Activated naive CD8-positive, alpha-beta T cell treated with anti-CD3 and anti-CD28 coated beads, Interleukin-2, amount 50 U/mL, for 24 hours (primary cell): Measurements from ENCODE around the gene MAP3K5.
"Not testable (repeated sequence)": the region's sequence is repeated elsewhere in the genome, so short reads cannot be mapped to it uniquely, and the experiment has no call there.

Experiments used
- ATAC-seq: fragments of 150-1000 bp; cut with Tn5 transposase; one replicate; pipeline ENCODE4 v1.10.0; 2021
- DNase-seq: peaks from one replicate; pipeline ENCODE4 v3.0.0; 2021
- H3K27ac Mint-ChIP-seq: one replicate; pipeline ENCODE4 v1.8.0; 2021; ENCODE audit warnings: mild to moderate bottlenecking, mixed read lengths
- H3K27me3 Mint-ChIP-seq: one replicate; pipeline ENCODE4 v1.8.0; 2021; ENCODE audit warnings: mixed read lengths
- H3K36me3 Mint-ChIP-seq: one replicate; pipeline ENCODE4 v1.8.0; 2021; ENCODE audit warnings: low read depth, mixed read lengths
- H3K4me1 Mint-ChIP-seq: one replicate; pipeline ENCODE4 v1.8.0; 2021; ENCODE audit warnings: mixed read lengths
- H3K4me3 Mint-ChIP-seq: one replicate; pipeline ENCODE4 v1.8.0; 2021; ENCODE audit warnings: mild to moderate bottlenecking, moderate library complexity, mixed read lengths
- H3K9me3 Mint-ChIP-seq: one replicate; pipeline ENCODE4 v1.8.0; 2021; ENCODE audit warnings: mixed read lengths

MAP3K5 gene

GRCh38 chr6:136771306-136771705, 21.0 kb downstream of the MAP3K5 start:
- H3K4me3 Mint-ChIP-seq = no peak overlapping the region
- DNase-seq (no peak), ATAC-seq (peak; percentile 31)
- peaks cover 4% of the 10 kb centered on the region for H3K9me3 Mint-ChIP-seq
- H3K4me1 Mint-ChIP-seq = peaks cover 70% of the 10 kb centered on the region
- no peak overlapping the region for H3K27ac Mint-ChIP-seq
- H3K36me3 Mint-ChIP-seq = peaks cover 1% of the 10 kb centered on the region
- no peaks in the 10 kb centered on the region for H3K27me3 Mint-ChIP-seq

- ATAC-seq = no peak
- H3K4me1 Mint-ChIP-seq = peaks cover 72% of the 10 kb centered on the region
- H3K27me3 Mint-ChIP-seq = no peaks in the 10 kb centered on the region
- DNase-seq = no peak
- no peak overlapping the region for H3K27ac Mint-ChIP-seq
- peaks cover 1% of the 10 kb centered on the region for H3K36me3 Mint-ChIP-seq
- peaks cover 4% of the 10 kb centered on the region for H3K9me3 Mint-ChIP-seq
- H3K4me3 Mint-ChIP-seq = no peak overlapping the region
These were observed 22.5 kb downstream of the MAP3K5 start for GRCh38 chr6:136769759-136770158.

- no peak overlapping the region for H3K4me3 Mint-ChIP-seq
- no peaks in the 10 kb centered on the region for H3K27me3 Mint-ChIP-seq
- DNase-seq = no peak
- H3K27ac Mint-ChIP-seq = no peak overlapping the region
- ATAC-seq = no peak
- peaks cover 4% of the 10 kb centered on the region for H3K9me3 Mint-ChIP-seq
- peaks cover 1% of the 10 kb centered on the region for H3K36me3 Mint-ChIP-seq
- peaks cover 72% of the 10 kb centered on the region for H3K4me1 Mint-ChIP-seq
These were observed 23.2 kb downstream of the MAP3K5 start for GRCh38 chr6:136769124-136769523.

GRCh38 chr6:136767570-136768309, 24.5 kb downstream of the MAP3K5 start:
- H3K9me3 Mint-ChIP-seq = no peaks in the 10 kb centered on the region

GRCh38 chr6:136767103-136767502, 25.2 kb downstream of the MAP3K5 start:
- Mint-ChIP-seq H3K4me3 (peak overlapping the region; percentile 3), H3K4me1 (peaks cover 72% of the 10 kb centered on the region), H3K27ac (peak overlapping the region; percentile 64), H3K36me3 (no peaks in the 10 kb centered on the region), H3K9me3 (no peaks in the 10 kb centered on the region), H3K27me3 (no peaks in the 10 kb centered on the region)
- ATAC-seq = no peak
- no peak for DNase-seq

More at GRCh38 chr6:136767570-136768309, 24.5 kb downstream of the MAP3K5 start:
- peak overlapping the region; percentile 3 for H3K4me3 Mint-ChIP-seq
- DNase-seq = no peak
- no peak for ATAC-seq
- no peaks in the 10 kb centered on the region for H3K36me3 Mint-ChIP-seq
- no peaks in the 10 kb centered on the region for H3K27me3 Mint-ChIP-seq
- peak overlapping the region; percentile 64 for H3K27ac Mint-ChIP-seq
- H3K4me1 Mint-ChIP-seq = peaks cover 72% of the 10 kb centered on the region

GRCh38 chr6:136766274-136766673, 26.0 kb downstream of the MAP3K5 start:
- Mint-ChIP-seq H3K9me3 (no peaks in the 10 kb centered on the region), H3K27me3 (no peaks in the 10 kb centered on the region), H3K4me1 (peaks cover 72% of the 10 kb centered on the region), H3K4me3 (no peak overlapping the region), H3K27ac (no peak overlapping the region), H3K36me3 (no peaks in the 10 kb centered on the region)
- DNase-seq = no peak
- ATAC-seq = no peak

GRCh38 chr6:136764517-136764993, 27.7 kb downstream of the MAP3K5 start:
- peak; percentile 64 for ATAC-seq
- peaks cover 77% of the 10 kb centered on the region for H3K4me1 Mint-ChIP-seq

GRCh38 chr6:136763716-136764516, 28.4 kb downstream of the MAP3K5 start:
- peaks cover 74% of the 10 kb centered on the region for H3K4me1 Mint-ChIP-seq
- no peak overlapping the region for H3K27ac Mint-ChIP-seq
- H3K4me3 Mint-ChIP-seq = no peak overlapping the region
- H3K27me3 Mint-ChIP-seq = no peaks in the 10 kb centered on the region
- H3K36me3 Mint-ChIP-seq = no peaks in the 10 kb centered on the region
- H3K9me3 Mint-ChIP-seq = no peaks in the 10 kb centered on the region
- ATAC-seq (no peak), DNase-seq (no peak)

More at GRCh38 chr6:136764517-136764993, 27.7 kb downstream of the MAP3K5 start:
- Mint-ChIP-seq H3K27ac (peak overlapping the region; percentile 10), H3K36me3 (no peaks in the 10 kb centered on the region), H3K9me3 (no peaks in the 10 kb centered on the region), H3K27me3 (no peaks in the 10 kb centered on the region), H3K4me3 (peak overlapping the region; percentile 16)
- no peak for DNase-seq

GRCh38 chr6:136763255-136763654, 29.0 kb downstream of the MAP3K5 start:
- H3K27me3 Mint-ChIP-seq = no peaks in the 10 kb centered on the region
- H3K9me3 Mint-ChIP-seq = no peaks in the 10 kb centered on the region
- no peak for ATAC-seq
- H3K4me3 Mint-ChIP-seq = no peak overlapping the region
- peak overlapping the region; percentile 4 for H3K27ac Mint-ChIP-seq
- no peaks in the 10 kb centered on the region for H3K36me3 Mint-ChIP-seq
- H3K4me1 Mint-ChIP-seq = peaks cover 73% of the 10 kb centered on the region
- DNase-seq = no peak

GRCh38 chr6:136762022-136762975, 30.0 kb downstream of the MAP3K5 start:
- Mint-ChIP-seq H3K36me3 (no peaks in the 10 kb centered on the region), H3K27ac (peak overlapping the region; percentile 21), H3K4me3 (peak overlapping the region; percentile 32), H3K4me1 (peaks cover 64% of the 10 kb centered on the region), H3K27me3 (no peaks in the 10 kb centered on the region), H3K9me3 (no peaks in the 10 kb centered on the region)
- ATAC-seq (no peak), DNase-seq (no peak)

GRCh38 chr6:136761227-136761922, 30.9 kb downstream of the MAP3K5 start:
- ATAC-seq = peak; percentile 60
- H3K27ac Mint-ChIP-seq = peak overlapping the region; percentile 21
- H3K36me3 Mint-ChIP-seq = no peaks in the 10 kb centered on the region
- DNase-seq = peak; percentile 27
- H3K9me3 Mint-ChIP-seq = no peaks in the 10 kb centered on the region
- peaks cover 67% of the 10 kb centered on the region for H3K4me1 Mint-ChIP-seq
- H3K4me3 Mint-ChIP-seq = peak overlapping the region; percentile 32
- H3K27me3 Mint-ChIP-seq = no peaks in the 10 kb centered on the region

- H3K36me3 Mint-ChIP-seq, ATAC-seq, H3K9me3 Mint-ChIP-seq, H3K27me3 Mint-ChIP-seq, H3K27ac Mint-ChIP-seq, DNase-seq: not testable (repeated sequence)
- Mint-ChIP-seq H3K4me3 (peak overlapping the region; percentile 25), H3K4me1 (peaks cover 62% of the 10 kb centered on the region)
These were observed 31.5 kb downstream of the MAP3K5 start for GRCh38 chr6:136760781-136761180.

GRCh38 chr6:136757150-136757549, 35.1 kb downstream of the MAP3K5 start:
- Mint-ChIP-seq H3K36me3 (no peaks in the 10 kb centered on the region), H3K27ac (no peak overlapping the region), H3K9me3 (no peaks in the 10 kb centered on the region), H3K4me1 (peaks cover 56% of the 10 kb centered on the region), H3K4me3 (no peak overlapping the region), H3K27me3 (no peaks in the 10 kb centered on the region)
- ATAC-seq = no peak
- no peak for DNase-seq
